BJ (cell line): ENCODE data around the gene FTO. TPM values are rescaled to one million over a fixed set of nuclear protein-coding genes. Genes with fewer than 3 reads are reported as not detected.

ENCODE experiments used
- CTCF ChIA-PET: fragments of 350-600 bp; formaldehyde crosslinking; extraction: SDS; loops from one replicate; lab custom pipeline; 2021; ENCODE audit warnings: antibody characterized with exemption, inconsistent platforms; lab: Yijun Ruan, JAX
- POLR2A ChIA-PET: fragments of 300-600 bp; sonication (Branson Sonifier 250); formaldehyde crosslinking; extraction: SDS; loops from one replicate; lab custom pipeline; 2021; ENCODE audit warnings: antibody characterized with exemption; lab: Charles Lee
- DNase-seq: peaks from one replicate; pipeline ENCODE4 v3.0.0-alpha.2; 2011; ENCODE audit warnings: low read depth
- H3K27me3 ChIP-seq: 2 replicates; pipeline ENCODE4 v1.6.0; 2011; ENCODE audit warnings: low read length; ENCODE audit not compliant: control insufficient read depth, insufficient read depth
- H3K36me3 ChIP-seq: 2 replicates; pipeline ENCODE4 v1.5.1; 2011; ENCODE audit warnings: low read length; ENCODE audit not compliant: control insufficient read depth, insufficient read depth
- H3K4me3 ChIP-seq: 2 replicates; pipeline ENCODE4 v1.5.1; 2011; ENCODE audit warnings: low read depth, mild to moderate bottlenecking, control low read depth, low read length
- polyA plus RNA-seq: library from polyadenylated mRNA; depleted of rRNA; stranded (reverse); fragments of >200 nt; gene quantifications from 2 replicates; pipeline ENCODE4 v1.2.3, GENCODE V29; 2011
- TF ChIP-seq, protein P1 (sequence below): IDR thresholded peaks from 2 replicates; pipeline ENCODE4 v1.5.1; 2011; ENCODE audit warnings: low read depth, mild to moderate bottlenecking, control low read depth, inconsistent platforms, low read length, moderate library complexity; ENCODE audit not compliant: insufficient read depth

The FTO gene
- polyA plus RNA-seq, 1 experiment: 86.3 TPM

DNA sequence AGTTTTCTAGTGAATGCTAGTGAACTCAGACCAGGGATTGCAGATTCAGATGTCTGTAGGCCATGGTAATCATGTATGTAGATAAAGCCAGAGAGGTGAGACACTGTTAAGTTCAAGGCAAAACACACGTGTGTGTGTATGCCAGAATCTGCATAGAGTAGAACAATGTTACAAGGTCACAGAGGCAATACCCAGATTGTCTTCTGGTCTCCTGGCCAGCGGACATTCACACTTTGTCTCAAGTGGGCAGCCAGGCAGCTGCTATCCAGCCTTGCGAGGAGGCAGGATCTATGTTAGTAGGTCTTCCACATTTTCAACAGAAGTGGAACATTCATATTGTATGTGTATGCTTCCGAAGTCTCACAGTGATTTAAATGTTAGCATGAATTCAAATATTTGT lies 244.4 kb downstream of the FTO start:
- ChIA-PET POLR2A (no interaction called here), CTCF (no interaction called here)
- H3K27me3 ChIP-seq: no peaks in the 10 kb centered on the region
- no peaks in the 10 kb centered on the region for H3K36me3 ChIP-seq
- TF ChIP-seq, protein P1, sequence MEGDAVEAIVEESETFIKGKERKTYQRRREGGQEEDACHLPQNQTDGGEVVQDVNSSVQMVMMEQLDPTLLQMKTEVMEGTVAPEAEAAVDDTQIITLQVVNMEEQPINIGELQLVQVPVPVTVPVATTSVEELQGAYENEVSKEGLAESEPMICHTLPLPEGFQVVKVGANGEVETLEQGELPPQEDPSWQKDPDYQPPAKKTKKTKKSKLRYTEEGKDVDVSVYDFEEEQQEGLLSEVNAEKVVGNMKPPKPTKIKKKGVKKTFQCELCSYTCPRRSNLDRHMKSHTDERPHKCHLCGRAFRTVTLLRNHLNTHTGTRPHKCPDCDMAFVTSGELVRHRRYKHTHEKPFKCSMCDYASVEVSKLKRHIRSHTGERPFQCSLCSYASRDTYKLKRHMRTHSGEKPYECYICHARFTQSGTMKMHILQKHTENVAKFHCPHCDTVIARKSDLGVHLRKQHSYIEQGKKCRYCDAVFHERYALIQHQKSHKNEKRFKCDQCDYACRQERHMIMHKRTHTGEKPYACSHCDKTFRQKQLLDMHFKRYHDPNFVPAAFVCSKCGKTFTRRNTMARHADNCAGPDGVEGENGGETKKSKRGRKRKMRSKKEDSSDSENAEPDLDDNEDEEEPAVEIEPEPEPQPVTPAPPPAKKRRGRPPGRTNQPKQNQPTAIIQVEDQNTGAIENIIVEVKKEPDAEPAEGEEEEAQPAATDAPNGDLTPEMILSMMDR: no peak
- DNase-seq: no peak
- H3K4me3 ChIP-seq: no peak overlapping the region

DNA sequence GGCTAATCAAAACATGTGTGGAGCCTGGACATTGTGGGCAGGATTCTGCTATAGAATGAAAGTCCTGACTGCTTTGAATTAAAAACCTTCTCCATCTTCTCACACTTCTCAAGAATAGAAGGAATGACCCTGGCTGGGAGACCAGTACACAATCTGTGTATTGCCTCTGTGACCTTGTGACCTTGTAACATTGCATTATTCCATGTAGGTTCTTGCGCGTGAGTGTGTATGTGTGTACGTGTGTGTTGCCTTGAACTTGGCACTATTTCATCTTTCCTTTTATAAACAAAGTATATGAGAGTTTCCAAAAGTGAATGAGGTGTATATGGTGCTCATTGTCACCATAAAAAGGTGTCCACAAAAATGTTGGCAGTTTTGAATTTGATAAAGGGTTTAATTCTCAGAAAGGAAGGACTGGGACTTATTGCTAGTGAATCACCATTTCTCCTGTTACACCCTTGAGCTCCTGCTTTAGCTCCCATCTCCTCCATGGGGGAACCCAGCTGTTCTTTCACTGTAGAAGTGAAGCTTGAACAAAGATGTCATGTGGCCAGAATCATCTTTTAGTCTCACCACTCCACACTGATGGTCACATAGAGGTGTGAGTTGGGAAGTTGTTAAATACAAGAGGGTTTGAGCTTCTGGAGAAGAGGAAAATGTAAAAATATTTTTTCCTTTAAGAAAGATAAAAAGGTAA lies 244.9 kb downstream of the FTO start:
- H3K4me3 ChIP-seq: no peak overlapping the region
- no peaks in the 10 kb centered on the region for H3K36me3 ChIP-seq
- no peaks in the 10 kb centered on the region for H3K27me3 ChIP-seq
- no peak for DNase-seq
- CTCF ChIA-PET: interaction anchor here (0.6 to 1.4 kb wide), 2 partner anchors 8 to 37 kb away, joined by 3 to 4 read pairs; no protein-coding TSS in a partner anchor
- TF ChIP-seq, protein P1: no peak
- POLR2A ChIA-PET: no interaction called here

- H3K4me3 ChIP-seq: no peak overlapping the region
- no peak for DNase-seq
- no peaks in the 10 kb centered on the region for H3K27me3 ChIP-seq
- TF ChIP-seq, protein P1: no peak
- no peaks in the 10 kb centered on the region for H3K36me3 ChIP-seq
- ChIA-PET CTCF (interaction anchor here (0.6 to 1.4 kb wide), 2 partner anchors 9 to 20 kb away, joined by 3 to 4 read pairs; no protein-coding TSS in a partner anchor), POLR2A (no interaction called here)
These were observed 245.9 kb downstream of the FTO start for GRCh38 chr16:53949715-53950410.

DNA sequence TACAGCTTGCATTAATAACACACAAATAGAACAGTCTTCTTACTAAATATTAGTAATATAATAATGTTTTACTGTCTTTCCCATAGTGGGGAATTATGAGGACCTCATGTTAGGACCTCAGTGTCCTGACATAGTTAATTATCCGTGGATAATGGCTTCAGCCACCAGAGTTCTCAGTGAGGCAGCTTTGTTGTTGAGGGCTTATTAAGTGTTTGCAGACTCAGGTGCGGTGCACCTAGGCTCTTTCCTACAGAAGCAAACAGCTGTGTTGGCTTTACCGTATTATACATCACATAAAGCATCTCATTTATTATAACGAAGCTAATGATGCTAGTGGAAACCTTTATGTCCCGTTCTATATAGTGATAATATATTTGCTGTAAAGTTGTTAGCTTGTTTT lies 246.7 kb downstream of the FTO start:
- ChIA-PET CTCF (no interaction called here), POLR2A (no interaction called here)

More for the DNA sequence above, 246.7 kb downstream of the FTO start:
- H3K27me3 ChIP-seq: no peaks in the 10 kb centered on the region
- no peaks in the 10 kb centered on the region for H3K36me3 ChIP-seq
- DNase-seq: no peak
- H3K4me3 ChIP-seq: no peak overlapping the region
- TF ChIP-seq, protein P1: no peak
